ENCODE results near the gene DDC.

DDC gene

GRCh38 chr7:50475340-50475739, 89.9 kb downstream of the DDC start:
- peak; percentile 11 for DNase-seq (ENCODE audit: low read depth)
- H3K4me3 ChIP-seq (ENCODE audit: low read depth, low read length): no peak overlapping the region
- TF ChIP-seq CTCF (IDR thresholded peaks at IDR 0.05; ENCODE audit: insufficient read depth, low read depth, low read length, missing control alignments): no peak

- no peak overlapping the region for H3K4me3 ChIP-seq (ENCODE audit: low read depth, low read length)
- no peak for DNase-seq (ENCODE audit: low read depth)
- no peak for TF ChIP-seq CTCF (IDR thresholded peaks at IDR 0.05; ENCODE audit: insufficient read depth, low read depth, low read length, missing control alignments)
These were observed 90.6 kb downstream of the DDC start for GRCh38 chr7:50474382-50475160.

GRCh38 chr7:50473531-50473930, 91.7 kb downstream of the DDC start:
- DNase-seq (ENCODE audit: low read depth): no peak
- no peak for TF ChIP-seq CTCF (IDR thresholded peaks at IDR 0.05; ENCODE audit: insufficient read depth, low read depth, low read length, missing control alignments)
- no peak overlapping the region for H3K4me3 ChIP-seq (ENCODE audit: low read depth, low read length)

GRCh38 chr7:50472427-50472826, 92.8 kb downstream of the DDC start:
- DNase-seq (ENCODE audit: low read depth): no peak
- TF ChIP-seq CTCF (IDR thresholded peaks at IDR 0.05; ENCODE audit: insufficient read depth, low read depth, low read length, missing control alignments): no peak
- no peak overlapping the region for H3K4me3 ChIP-seq (ENCODE audit: low read depth, low read length)

GRCh38 chr7:50471970-50472369, 93.2 kb downstream of the DDC start:
- DNase-seq (ENCODE audit: low read depth): no peak
- no peak for TF ChIP-seq CTCF (IDR thresholded peaks at IDR 0.05; ENCODE audit: insufficient read depth, low read depth, low read length, missing control alignments)
- H3K4me3 ChIP-seq (ENCODE audit: low read depth, low read length): no peak overlapping the region

- DNase-seq (ENCODE audit: low read depth): no peak
- TF ChIP-seq CTCF (IDR thresholded peaks at IDR 0.05; ENCODE audit: insufficient read depth, low read depth, low read length, missing control alignments): no peak
- H3K4me3 ChIP-seq (ENCODE audit: low read depth, low read length): no peak overlapping the region
These were observed 94.7 kb downstream of the DDC start for GRCh38 chr7:50470250-50471163.

Data from GM12865 (cell line).